HG02588 (cell line): Measurements from ENCODE around the gene PNPLA1.

Experiments used
- ATAC-seq: cut with Tn5 transposase; IDR thresholded peaks from one replicate; pipeline ENCODE4 v1.9.1; 2021; ENCODE audit warnings: mild to moderate bottlenecking, moderate library complexity; ENCODE audit not compliant: unreplicated experiment

Gene PNPLA1, protein sequence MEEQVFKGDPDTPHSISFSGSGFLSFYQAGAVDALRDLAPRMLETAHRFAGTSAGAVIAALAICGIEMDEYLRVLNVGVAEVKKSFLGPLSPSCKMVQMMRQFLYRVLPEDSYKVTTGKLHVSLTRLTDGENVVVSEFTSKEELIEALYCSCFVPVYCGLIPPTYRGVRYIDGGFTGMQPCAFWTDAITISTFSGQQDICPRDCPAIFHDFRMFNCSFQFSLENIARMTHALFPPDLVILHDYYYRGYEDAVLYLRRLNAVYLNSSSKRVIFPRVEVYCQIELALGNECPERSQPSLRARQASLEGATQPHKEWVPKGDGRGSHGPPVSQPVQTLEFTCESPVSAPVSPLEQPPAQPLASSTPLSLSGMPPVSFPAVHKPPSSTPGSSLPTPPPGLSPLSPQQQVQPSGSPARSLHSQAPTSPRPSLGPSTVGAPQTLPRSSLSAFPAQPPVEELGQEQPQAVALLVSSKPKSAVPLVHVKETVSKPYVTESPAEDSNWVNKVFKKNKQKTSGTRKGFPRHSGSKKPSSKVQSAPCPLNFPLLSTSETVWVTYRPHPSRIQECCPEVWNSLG

GRCh38 chr6:36269834-36270705 lies at the start of gene PNPLA1:
TSS of gene PNPLA1 (plus strand) at chr6:36270060. CDS start at chr6:36270460, 400 bp downstream.
- no peak for ATAC-seq

DNA sequence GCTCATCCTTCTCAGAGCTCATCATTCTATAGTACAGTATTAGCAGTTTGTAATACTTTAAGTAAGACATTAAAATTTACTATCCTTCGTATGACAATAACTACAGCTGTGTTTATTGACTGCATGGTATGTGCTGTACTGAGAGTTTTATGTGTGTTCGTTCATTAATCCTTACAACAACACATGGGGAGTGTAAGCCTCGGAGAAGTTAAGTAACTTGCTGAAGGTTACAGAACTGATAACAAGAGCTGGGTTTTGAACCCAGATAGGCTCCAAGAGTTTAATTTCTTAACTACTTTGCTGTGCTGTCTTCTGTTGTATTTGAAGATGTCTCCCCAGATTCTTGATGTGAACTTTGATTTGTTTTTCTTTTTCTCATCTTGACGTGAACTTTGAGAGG lies 49.6 kb upstream of the PNPLA1 start:
- ATAC-seq, result no peak

DNA sequence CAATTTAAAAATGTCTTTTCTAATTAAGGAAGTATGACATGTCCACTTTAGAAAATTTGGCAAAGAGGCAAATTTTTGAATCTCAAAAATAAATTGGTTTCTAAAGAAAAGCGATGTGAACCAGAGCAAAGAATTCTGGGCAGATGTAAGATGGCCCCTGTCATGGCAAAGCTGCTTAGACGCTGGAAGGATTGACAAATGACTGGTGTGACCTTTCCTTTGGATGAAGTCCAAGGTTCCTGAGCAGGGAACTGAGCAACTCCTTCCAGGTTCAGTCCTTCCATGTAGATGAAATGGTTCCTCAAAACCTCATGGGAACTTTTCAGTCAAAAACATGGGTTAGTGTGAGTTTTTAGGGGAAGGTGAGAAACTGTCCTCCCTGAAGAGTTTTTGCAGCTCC lies 48.2 kb upstream of the PNPLA1 start:
- no peak for ATAC-seq

DNA sequence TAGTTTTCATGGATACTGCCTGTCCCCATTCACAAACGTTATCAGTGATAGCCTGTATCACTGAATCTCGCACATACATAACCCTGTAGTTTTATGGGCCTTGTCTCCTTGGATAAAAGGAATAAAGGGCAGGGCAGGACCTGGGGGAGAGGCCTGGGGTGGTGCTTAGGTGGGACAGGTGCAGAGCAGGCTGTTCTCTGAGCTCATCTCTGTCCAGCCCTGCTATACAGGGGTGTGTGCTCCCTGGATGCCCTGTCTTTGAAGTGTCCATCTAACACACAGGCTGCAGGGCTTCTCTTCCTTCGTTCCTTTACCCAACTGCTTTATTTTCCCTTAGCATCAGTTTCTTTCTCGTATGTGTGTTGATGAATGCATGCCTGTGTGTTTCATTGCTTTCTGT lies 46.9 kb upstream of the PNPLA1 start:
- ATAC-seq, result no peak

- no peak for ATAC-seq
Observed at GRCh38 chr6:36223706-36224105, 46.2 kb upstream of the PNPLA1 start.

DNA sequence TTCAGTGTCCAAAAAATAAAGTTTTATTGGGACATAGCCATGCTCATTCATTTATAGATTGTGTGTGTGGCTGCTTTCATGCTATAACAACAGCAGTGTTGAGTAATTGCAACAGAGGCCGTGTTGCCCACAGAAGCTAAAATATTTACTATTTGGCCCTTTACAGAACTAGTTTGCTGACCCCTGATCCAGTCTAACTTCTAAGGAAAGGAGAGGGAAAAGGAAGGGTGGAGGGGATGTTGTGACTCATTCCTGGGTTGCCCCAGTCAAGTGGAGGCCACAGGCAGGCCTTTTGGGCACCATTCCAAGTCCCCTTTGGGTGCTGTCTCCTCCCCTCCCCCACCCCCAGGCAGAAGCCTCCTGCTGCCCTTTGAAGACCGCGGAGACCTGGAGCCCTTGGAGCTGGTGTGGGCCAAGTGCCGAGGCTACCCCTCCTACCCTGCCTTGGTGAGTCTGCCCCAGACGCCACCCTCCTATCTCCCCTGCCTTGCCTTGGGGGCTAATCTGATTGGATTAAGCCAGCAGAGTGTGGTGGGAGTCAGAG lies 44.9 kb upstream of the PNPLA1 start:
- no peak for ATAC-seq

- ATAC-seq, result no peak
Observed at GRCh38 chr6:36226438-36227047, 43.3 kb upstream of the PNPLA1 start.

GRCh38 chr6:36227379-36228228 lies 42.3 kb upstream of the PNPLA1 start:
- ATAC-seq, result no peak

DNA sequence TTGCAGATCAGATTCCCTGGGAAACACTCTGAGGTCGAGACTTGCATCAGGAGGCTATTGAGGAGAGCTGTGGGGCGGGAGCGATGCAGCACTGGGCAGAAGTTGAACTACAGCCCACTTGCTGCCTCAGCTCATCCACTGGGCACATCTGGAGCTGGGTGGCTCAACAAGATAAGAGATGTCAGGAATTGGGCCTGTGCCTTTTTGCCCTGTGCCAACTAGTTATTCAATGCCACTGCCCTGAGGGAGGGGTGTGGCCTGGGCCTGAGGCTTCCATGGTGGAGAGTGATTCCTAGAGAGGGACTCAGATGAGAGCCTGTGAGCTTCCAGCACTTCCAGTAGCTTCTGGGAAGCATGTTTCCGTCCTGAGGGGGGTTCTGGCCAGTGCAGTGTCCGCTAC lies 40.6 kb upstream of the PNPLA1 start:
- no peak for ATAC-seq

DNA sequence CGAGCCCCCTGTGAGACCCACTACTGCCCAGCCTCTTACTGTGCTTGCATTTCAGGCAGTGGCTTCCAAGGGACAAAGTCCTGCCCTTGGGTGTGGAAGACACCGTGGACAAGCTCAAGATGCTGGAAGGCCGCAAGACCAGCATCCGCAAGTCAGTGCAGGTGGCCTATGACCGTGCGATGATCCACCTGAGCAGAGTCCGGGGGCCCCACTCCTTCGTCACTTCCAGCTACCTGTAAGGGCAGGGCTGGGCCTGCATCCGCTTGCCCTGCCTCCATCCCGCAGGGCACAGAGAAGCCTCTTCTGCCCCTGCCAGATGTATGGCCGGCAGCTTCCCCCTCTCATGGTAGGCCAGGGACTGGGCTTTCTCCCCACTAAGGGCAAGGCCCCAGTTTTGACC lies 39.5 kb upstream of the PNPLA1 start:
- ATAC-seq, result no peak

GRCh38 chr6:36232172-36232571 lies 37.7 kb upstream of the PNPLA1 start:
- no peak for ATAC-seq

- ATAC-seq, result no peak
Observed at GRCh38 chr6:36235309-36235708, 34.6 kb upstream of the PNPLA1 start.

GRCh38 chr6:36235862-36236261 lies 34.0 kb upstream of the PNPLA1 start:
- ATAC-seq, result no peak

DNA sequence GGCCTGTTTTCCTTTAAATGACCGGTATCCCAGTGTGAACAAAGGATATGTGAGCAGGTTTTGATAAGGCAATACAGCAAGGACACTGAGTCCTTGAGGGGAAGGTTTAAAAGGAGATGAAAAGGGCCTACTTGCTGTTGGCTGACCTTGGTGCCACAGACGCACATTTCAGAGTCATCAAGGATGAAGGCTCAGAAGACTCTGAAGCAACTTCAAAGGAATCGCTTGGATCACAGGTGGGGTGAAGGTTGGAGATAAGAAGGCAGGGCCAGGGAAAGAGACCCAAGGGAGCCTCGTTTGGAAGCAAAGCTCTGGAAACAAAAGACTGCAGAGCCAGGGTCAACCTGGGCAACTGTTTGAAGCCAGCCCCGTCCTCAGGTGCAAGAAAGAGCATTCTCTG lies 30.1 kb upstream of the PNPLA1 start:
- no peak for ATAC-seq

DNA sequence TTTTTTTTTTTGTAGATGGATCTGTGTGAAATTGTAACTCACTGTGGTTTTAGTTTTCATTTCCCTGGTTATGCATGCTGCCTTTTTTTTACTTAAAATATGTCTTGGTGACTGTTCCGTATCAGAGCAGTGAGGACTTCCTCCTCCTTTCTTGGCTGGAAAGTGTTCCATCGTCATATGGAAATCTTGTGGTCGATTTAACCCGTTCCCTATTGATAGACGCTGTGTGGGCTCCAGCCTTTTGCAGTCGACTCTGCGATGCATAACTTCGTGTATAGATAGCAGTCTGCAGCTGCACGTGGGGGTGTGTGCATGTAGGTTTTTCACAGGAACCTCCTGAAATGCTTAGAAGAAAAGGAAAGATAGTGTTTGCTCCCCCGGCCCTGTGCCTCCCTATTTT lies 28.1 kb upstream of the PNPLA1 start:
- peak; percentile 44 for ATAC-seq

DNA sequence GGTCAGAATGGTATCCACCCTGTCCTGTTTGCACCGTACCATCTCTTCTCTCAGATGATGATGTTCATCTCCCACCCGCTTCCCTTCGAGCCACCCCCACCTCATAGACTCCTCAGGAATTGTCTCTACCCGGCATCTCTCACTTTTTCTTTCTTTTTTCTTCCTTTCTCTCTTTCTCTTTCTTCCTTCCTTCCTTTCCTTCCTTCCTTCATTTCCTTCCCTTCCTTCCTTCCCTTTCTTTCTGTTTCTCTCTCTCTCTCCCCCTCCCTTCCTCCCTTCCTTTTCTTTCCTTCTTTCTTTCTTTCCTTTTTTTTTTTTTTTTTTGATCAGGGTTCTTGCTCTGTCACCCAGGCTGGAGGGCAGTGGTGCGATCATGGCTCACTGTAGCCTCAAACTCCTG lies 27.7 kb upstream of the PNPLA1 start:
- peak; percentile 8 for ATAC-seq

DNA sequence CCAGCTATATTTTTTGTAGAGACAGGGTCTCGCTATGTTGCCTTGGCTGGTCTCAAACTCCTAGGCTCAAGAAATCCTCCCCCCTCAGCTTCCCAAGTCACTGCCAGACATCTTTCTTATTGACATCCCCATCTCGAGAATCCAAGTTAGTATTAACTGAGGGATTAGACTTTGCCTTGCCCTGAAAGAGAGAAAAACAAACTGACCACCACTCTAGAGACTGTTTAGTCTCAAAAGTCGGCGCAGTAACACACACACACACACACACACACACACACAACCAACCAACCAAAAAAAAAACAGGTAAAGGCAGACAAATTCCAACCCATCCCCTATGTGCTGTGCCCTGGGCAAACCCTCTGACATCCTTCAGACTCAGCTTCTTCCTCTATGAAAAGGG lies 27.2 kb upstream of the PNPLA1 start:
- no peak for ATAC-seq

DNA sequence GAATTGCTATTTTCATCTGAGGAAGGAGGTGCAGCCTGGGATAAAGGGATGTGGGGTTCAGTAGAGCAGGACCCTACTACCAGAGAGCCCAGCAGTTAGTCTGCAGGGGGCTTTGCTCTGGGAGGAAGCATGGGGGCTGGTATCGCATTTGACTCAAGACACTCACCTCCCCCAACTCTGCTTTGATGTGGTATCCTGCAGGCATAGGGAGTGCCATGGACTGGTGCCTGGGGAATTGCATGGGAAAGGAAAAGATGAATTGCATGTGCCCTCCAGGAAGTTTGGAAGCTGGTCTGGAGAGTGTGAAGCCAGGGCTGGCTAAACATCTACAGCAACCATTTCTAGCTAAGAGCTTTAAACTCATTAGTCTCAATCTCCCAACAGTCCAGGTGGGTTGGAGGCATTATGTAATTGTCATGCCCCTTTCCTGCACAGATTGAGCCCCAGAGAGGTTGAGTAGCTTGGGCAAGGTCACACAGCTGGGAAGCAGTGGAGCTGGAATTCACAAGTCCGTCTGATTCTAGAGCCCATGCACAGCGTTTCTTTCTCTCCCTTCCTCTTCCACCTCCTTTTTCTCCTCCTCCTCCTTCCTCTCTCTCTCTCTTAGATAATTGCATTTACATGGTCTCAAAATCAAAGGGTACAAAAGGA lies 26.2 kb upstream of the PNPLA1 start:
- ATAC-seq, result no peak

DNA sequence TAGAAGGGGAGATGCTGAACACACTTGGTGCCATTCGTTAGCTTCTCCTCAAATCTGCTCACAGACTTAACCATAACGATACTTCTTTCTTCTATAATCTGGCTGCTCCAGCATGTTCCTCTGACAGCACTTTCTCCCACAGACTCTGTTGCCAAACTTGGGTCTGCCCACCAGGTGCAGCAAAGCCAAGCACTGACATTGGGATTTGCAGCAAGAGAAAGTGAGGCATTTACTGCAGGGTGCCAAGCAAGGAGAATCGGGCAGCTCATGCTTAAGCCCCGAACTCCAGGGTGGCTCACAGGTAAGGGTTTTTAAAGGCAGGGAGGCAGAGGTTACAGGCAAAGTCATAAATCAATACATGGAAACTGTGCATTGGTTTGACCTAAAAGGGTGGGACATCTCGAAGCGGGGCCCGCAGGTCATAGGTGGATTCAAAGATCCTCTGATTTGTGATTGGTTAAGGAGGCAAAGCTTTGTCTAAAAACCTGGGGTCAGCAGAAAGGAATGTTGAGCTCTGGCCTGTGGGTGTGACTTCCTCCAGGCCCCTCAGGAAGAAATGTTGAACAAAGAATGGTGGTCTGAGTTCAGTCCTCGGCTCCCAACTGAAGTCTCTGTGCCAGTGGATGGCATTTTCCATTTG lies 25.1 kb upstream of the PNPLA1 start:
- no peak for ATAC-seq
